Coronary artery (tissue), 2 donors: ENCODE results near the gene RAB26.

Source experiments
- DNase-seq: peaks from one replicate; pipeline ENCODE4 v3.0.0-alpha.2; 2017; ENCODE audit warnings: low spot score
- H3K27ac ChIP-seq, 2 donors: fragments of 200-600 bp; sonication (generic); one replicate each; pipeline ENCODE4 v1.5.1; 2016 to 2019
- H3K4me3 ChIP-seq: fragments of 200-600 bp; sonication (generic); 2 replicates; pipeline ENCODE4 v1.5.1; 2016; ENCODE audit warnings: mild to moderate bottlenecking, moderate library complexity
- CTCF ChIP-seq: fragments of 200-600 bp; sonication (generic); IDR thresholded peaks from one replicate; pipeline ENCODE4 v1.5.1; 2019; ENCODE audit warnings: antibody characterized with exemption

RAB26 gene

GRCh38 chr16:2175454-2175853, 27.0 kb downstream of the RAB26 start:
- no peak for DNase-seq
- Histone ChIP-seq H3K4me3 (no peak overlapping the region), H3K27ac (no peak overlapping the region)
- no peak for TF ChIP-seq CTCF

- H3K27ac ChIP-seq, result no peak overlapping the region
- no peak for TF ChIP-seq CTCF
- DNase-seq, result no peak
- no peak overlapping the region for H3K4me3 ChIP-seq
Observed at GRCh38 chr16:2176047-2176446, 27.6 kb downstream of the RAB26 start.

- H3K4me3 ChIP-seq, result no peak overlapping the region
- DNase-seq, result no peak
- H3K27ac ChIP-seq, result no peak overlapping the region
- no peak for TF ChIP-seq CTCF
Observed at GRCh38 chr16:2177101-2177500, 28.7 kb downstream of the RAB26 start.

- no peak overlapping the region for H3K27ac ChIP-seq
- TF ChIP-seq CTCF, result no peak
- no peak for DNase-seq
- no peak overlapping the region for H3K4me3 ChIP-seq
Observed at GRCh38 chr16:2177561-2177960, 29.1 kb downstream of the RAB26 start.

GRCh38 chr16:2178321-2179106, 30.1 kb downstream of the RAB26 start:
- H3K27ac ChIP-seq, result no peak overlapping the region
- no peak for DNase-seq
- no peak for TF ChIP-seq CTCF
- no peak overlapping the region for H3K4me3 ChIP-seq

GRCh38 chr16:2179107-2179501, 30.7 kb downstream of the RAB26 start:
- H3K27ac ChIP-seq, result no peak overlapping the region
- no peak for TF ChIP-seq CTCF
- DNase-seq, result no peak
- H3K4me3 ChIP-seq, result no peak overlapping the region

GRCh38 chr16:2179576-2179975, 31.2 kb downstream of the RAB26 start:
- no peak overlapping the region for H3K27ac ChIP-seq
- DNase-seq, result no peak
- TF ChIP-seq CTCF, result no peak
- no peak overlapping the region for H3K4me3 ChIP-seq
